Stimulated activated CD4-positive, alpha-beta T cell treated with anti-CD3 and anti-CD28 coated beads, Interleukin-1b, Interleukin-23, amount 100 ng/mL, for 48 hours (primary cell): Measurements from ENCODE around the gene LMF1.

Source experiments
- DNase-seq: peaks from one replicate; pipeline ENCODE4 v3.0.0-alpha.2; 2020

LMF1 gene

GRCh38 chr16:1002399-1003166, 31.8 kb upstream of the LMF1 start:
- DNase-seq, result peak; percentile 87

- no peak for DNase-seq
These were observed 30.3 kb upstream of the LMF1 start for GRCh38 chr16:1001096-1001495.

GRCh38 chr16:1000608-1001007, 29.8 kb upstream of the LMF1 start:
- no peak for DNase-seq

- no peak for DNase-seq
These were observed 28.9 kb upstream of the LMF1 start for GRCh38 chr16:999677-1000076.

GRCh38 chr16:998615-999014, 27.8 kb upstream of the LMF1 start:
- DNase-seq, result no peak

- DNase-seq, result no peak
These were observed 27.4 kb upstream of the LMF1 start for GRCh38 chr16:998211-998610.

- peak; percentile 43 for DNase-seq
These were observed 26.8 kb upstream of the LMF1 start for GRCh38 chr16:997440-998051.

GRCh38 chr16:996681-997080, 25.9 kb upstream of the LMF1 start:
- DNase-seq, result no peak

- no peak for DNase-seq
These were observed 25.0 kb upstream of the LMF1 start for GRCh38 chr16:995783-996182.

GRCh38 chr16:995087-995486, 24.3 kb upstream of the LMF1 start:
- no peak for DNase-seq

- no peak for DNase-seq
These were observed 22.9 kb upstream of the LMF1 start for GRCh38 chr16:993731-994130.

GRCh38 chr16:991773-992172, 21.0 kb upstream of the LMF1 start:
- DNase-seq, result no peak

GRCh38 chr16:991345-991744, 20.6 kb upstream of the LMF1 start:
- no peak for DNase-seq

- DNase-seq, result no peak
These were observed 19.9 kb upstream of the LMF1 start for GRCh38 chr16:990516-991291.

- no peak for DNase-seq
These were observed 18.6 kb upstream of the LMF1 start for GRCh38 chr16:989354-989814.

- no peak for DNase-seq
These were observed 17.9 kb upstream of the LMF1 start for GRCh38 chr16:988471-989353.

- no peak for DNase-seq
These were observed 17.1 kb upstream of the LMF1 start for GRCh38 chr16:987906-988305.

GRCh38 chr16:986925-987582, 16.3 kb upstream of the LMF1 start:
- DNase-seq, result no peak

GRCh38 chr16:986411-986810, 15.6 kb upstream of the LMF1 start:
- DNase-seq, result no peak

GRCh38 chr16:985646-986400, 15.0 kb upstream of the LMF1 start:
- DNase-seq, result no peak
